Measurements from ENCODE around the gene CLEC4M. TPM values are rescaled to one million over a fixed set of nuclear protein-coding genes. Genes with fewer than 3 reads are reported as not detected.

The CLEC4M gene
- polyA plus RNA-seq, 2 donors = 0.04 TPM; not detected in 1

DNA sequence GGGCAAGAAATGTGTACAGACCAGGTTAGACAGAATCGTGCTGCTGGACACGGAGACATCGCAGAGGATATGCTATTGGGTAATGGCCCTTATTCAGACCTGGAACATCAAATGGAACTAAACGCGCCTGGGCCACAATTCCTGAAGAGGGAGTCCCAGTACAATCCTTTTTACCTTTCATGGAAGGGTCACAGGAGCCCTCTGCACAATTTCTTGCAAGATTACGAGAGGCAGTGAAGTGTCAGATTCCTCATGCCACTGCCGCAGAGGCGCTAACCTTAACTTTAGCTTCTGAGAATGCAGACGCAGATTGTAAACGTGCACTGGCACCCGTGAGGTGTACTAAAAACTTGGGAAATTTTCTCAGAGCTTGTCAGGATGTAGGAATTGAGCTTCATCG, 18.1 kb downstream of the CLEC4M start:
- 49 to 50% methylated on average over 12 of the region's 12 CpGs for WGBS, 2 donors
- Histone ChIP-seq H3K27me3 (ENCODE audit: control insufficient read depth in 1 of 2, insufficient read depth in 2 of 2, low read length in 2 of 2) (peaks cover 5% of the 10 kb centered on the region in 2 donors), H3K36me3 (ENCODE audit: control insufficient read depth in 2 of 2, insufficient read depth in 2 of 2, low read length in 1 of 2) (no peaks in the 10 kb centered on the region), H3K4me3 (ENCODE audit: low read depth in 1 of 2, low read length in 2 of 2) (no peak overlapping the region), H3K4me1 (ENCODE audit: control insufficient read depth in 2 of 2, insufficient read depth in 2 of 2, low read length in 1 of 2) (no peaks in the 10 kb centered on the region), H3K27ac (ENCODE audit: low read depth in 2 of 2, low read length in 1 of 2) (no peak overlapping the region), H3K9me3 (ENCODE audit: control insufficient read depth in 2 of 2, insufficient read depth in 1 of 2, low read depth in 1 of 2, low read length in 1 of 2) (peaks cover 0 to 5% of the 10 kb centered on the region in 2 donors)

- Histone ChIP-seq H3K27ac (ENCODE audit: low read depth in 2 of 2, low read length in 1 of 2) (no peak overlapping the region), H3K4me3 (ENCODE audit: low read depth in 1 of 2, low read length in 2 of 2) (no peak overlapping the region), H3K4me1 (ENCODE audit: control insufficient read depth in 2 of 2, insufficient read depth in 2 of 2, low read length in 1 of 2) (peaks cover 0 to 1% of the 10 kb centered on the region in 2 donors), H3K27me3 (ENCODE audit: control insufficient read depth in 1 of 2, insufficient read depth in 2 of 2, low read length in 2 of 2) (peaks cover 5 to 12% of the 10 kb centered on the region in 2 donors), H3K36me3 (ENCODE audit: control insufficient read depth in 2 of 2, insufficient read depth in 2 of 2, low read length in 1 of 2) (no peaks in the 10 kb centered on the region), H3K9me3 (ENCODE audit: control insufficient read depth in 2 of 2, insufficient read depth in 1 of 2, low read depth in 1 of 2, low read length in 1 of 2) (peaks cover 0 to 5% of the 10 kb centered on the region in 2 donors)
- WGBS, 2 donors = 17 to 29% methylated on average over 8 of the region's 8 CpGs
These were observed 21.0 kb downstream of the CLEC4M start for GRCh38 chr19:7783991-7784423.

DNA sequence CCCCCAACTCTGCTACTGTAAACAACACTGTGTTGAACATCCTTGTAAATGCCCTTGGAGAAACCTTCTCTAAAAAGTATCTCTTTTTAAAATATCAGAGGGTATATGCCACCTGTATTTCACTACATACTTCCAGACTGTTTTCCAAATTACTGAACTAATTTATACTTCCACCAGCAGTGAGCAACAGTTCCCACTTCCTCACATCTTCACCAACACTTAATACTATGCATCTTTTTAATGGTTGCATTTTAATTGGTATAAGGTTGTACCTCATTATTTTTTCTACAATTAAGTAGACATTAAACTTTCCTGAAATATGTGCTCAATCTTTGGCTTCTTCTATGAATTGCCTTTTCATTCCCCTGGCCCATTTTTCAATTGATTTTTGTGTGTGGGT, 21.8 kb downstream of the CLEC4M start:
- Histone ChIP-seq H3K9me3 (ENCODE audit: control insufficient read depth in 2 of 2, insufficient read depth in 1 of 2, low read depth in 1 of 2, low read length in 1 of 2) (peaks cover 0 to 3% of the 10 kb centered on the region in 2 donors), H3K4me3 (ENCODE audit: low read depth in 1 of 2, low read length in 2 of 2) (no peak overlapping the region), H3K36me3 (ENCODE audit: control insufficient read depth in 2 of 2, insufficient read depth in 2 of 2, low read length in 1 of 2) (no peaks in the 10 kb centered on the region), H3K27me3 (ENCODE audit: control insufficient read depth in 1 of 2, insufficient read depth in 2 of 2, low read length in 2 of 2) (peaks cover 5 to 16% of the 10 kb centered on the region in 2 donors), H3K27ac (ENCODE audit: low read depth in 2 of 2, low read length in 1 of 2) (no peak overlapping the region), H3K4me1 (ENCODE audit: control insufficient read depth in 2 of 2, insufficient read depth in 2 of 2, low read length in 1 of 2) (peaks cover 0 to 4% of the 10 kb centered on the region in 2 donors)

DNA sequence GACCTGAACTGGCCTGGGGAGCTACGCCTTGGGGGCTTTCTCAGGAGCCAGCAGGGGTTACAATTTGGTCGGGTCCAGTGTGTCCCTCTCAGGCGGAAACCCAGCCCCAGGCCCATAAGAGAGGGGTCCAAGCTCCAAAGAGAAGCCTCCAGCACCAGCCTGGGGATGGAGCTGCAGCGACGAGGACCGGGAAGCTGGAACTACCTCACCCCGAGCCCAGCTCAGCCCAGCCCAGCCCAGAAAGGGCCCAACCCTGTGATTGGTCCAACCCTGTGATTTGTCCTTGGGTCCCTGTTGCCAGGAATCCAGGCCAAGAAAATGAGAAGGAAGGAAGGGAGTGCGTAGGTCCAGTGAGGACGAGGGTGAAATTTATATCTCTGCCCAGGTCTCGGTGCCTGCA, 24.1 kb downstream of the CLEC4M start:
- no peak overlapping the region for H3K4me3 ChIP-seq (ENCODE audit: low read depth in 1 of 2, low read length in 2 of 2)

DNA sequence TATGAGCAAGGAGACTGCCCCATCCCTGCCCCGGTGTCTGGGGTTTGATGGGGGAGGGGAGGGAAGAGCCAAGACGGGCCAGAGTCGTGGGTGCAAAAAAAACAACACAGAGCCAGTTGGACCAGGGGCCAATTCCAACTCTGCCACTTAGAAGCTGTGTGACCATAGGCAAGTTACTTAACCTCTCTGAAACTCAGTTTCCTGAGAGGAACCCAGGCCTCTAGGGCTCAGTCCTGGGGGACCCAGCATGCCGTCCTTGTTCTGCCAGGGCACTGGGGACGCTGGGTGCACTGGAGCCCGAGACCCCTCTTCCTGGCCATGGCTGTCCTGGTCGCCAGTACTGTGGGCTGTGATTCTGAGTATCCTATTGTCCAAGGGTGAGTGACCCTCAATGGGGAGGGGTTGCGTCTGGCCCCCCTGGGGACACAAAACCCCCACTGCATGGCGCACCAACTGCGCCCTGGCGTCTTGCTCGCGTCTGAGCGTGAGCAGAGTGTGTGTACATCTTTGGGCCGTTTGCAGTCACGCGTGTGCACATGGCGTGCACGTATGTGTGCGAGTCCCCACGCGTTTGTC, 24.6 kb downstream of the CLEC4M start:
- WGBS, 2 donors = 10 to 16% methylated on average over 22 of the region's 22 CpGs

More for the DNA sequence above, 24.1 kb downstream of the CLEC4M start:
- Histone ChIP-seq H3K27me3 (ENCODE audit: control insufficient read depth in 1 of 2, insufficient read depth in 2 of 2, low read length in 2 of 2) (peaks cover 5 to 14% of the 10 kb centered on the region in 2 donors), H3K36me3 (ENCODE audit: control insufficient read depth in 2 of 2, insufficient read depth in 2 of 2, low read length in 1 of 2) (no peaks in the 10 kb centered on the region), H3K4me1 (ENCODE audit: control insufficient read depth in 2 of 2, insufficient read depth in 2 of 2, low read length in 1 of 2) (peaks cover 0 to 4% of the 10 kb centered on the region in 2 donors), H3K27ac (ENCODE audit: low read depth in 2 of 2, low read length in 1 of 2) (no peak overlapping the region), H3K9me3 (ENCODE audit: control insufficient read depth in 2 of 2, insufficient read depth in 1 of 2, low read depth in 1 of 2, low read length in 1 of 2) (no peaks in the 10 kb centered on the region)
- WGBS, 2 donors = 19 to 21% methylated on average over 10 of the region's 10 CpGs

GRCh38 chr19:7788178-7788932, 25.3 kb downstream of the CLEC4M start:
- no peaks in the 10 kb centered on the region for H3K9me3 ChIP-seq (ENCODE audit: control insufficient read depth in 2 of 2, insufficient read depth in 1 of 2, low read depth in 1 of 2, low read length in 1 of 2)
- 4% methylated on average over 49 to 67 of the region's 67 CpGs for WGBS, 2 donors
- no peak overlapping the region for H3K4me3 ChIP-seq (ENCODE audit: low read depth in 1 of 2, low read length in 2 of 2)
- peaks cover 0 to 4% of the 10 kb centered on the region in 2 donors for H3K4me1 ChIP-seq (ENCODE audit: control insufficient read depth in 2 of 2, insufficient read depth in 2 of 2, low read length in 1 of 2)
- H3K27ac ChIP-seq (ENCODE audit: low read depth in 2 of 2, low read length in 1 of 2) = no peak overlapping the region
- peaks cover 4 to 14% of the 10 kb centered on the region in 2 donors for H3K27me3 ChIP-seq (ENCODE audit: control insufficient read depth in 1 of 2, insufficient read depth in 2 of 2, low read length in 2 of 2)
- H3K36me3 ChIP-seq (ENCODE audit: control insufficient read depth in 2 of 2, insufficient read depth in 2 of 2, low read length in 1 of 2) = no peaks in the 10 kb centered on the region

More for the DNA sequence above, 24.6 kb downstream of the CLEC4M start:
- H3K9me3 ChIP-seq (ENCODE audit: control insufficient read depth in 2 of 2, insufficient read depth in 1 of 2, low read depth in 1 of 2, low read length in 1 of 2) = no peaks in the 10 kb centered on the region
- no peak overlapping the region for H3K4me3 ChIP-seq (ENCODE audit: low read depth in 1 of 2, low read length in 2 of 2)
- H3K27me3 ChIP-seq (ENCODE audit: control insufficient read depth in 1 of 2, insufficient read depth in 2 of 2, low read length in 2 of 2) = peaks cover 5 to 14% of the 10 kb centered on the region in 2 donors
- H3K4me1 ChIP-seq (ENCODE audit: control insufficient read depth in 2 of 2, insufficient read depth in 2 of 2, low read length in 1 of 2) = peaks cover 0 to 4% of the 10 kb centered on the region in 2 donors
- no peak overlapping the region for H3K27ac ChIP-seq (ENCODE audit: low read depth in 2 of 2, low read length in 1 of 2)
- H3K36me3 ChIP-seq (ENCODE audit: control insufficient read depth in 2 of 2, insufficient read depth in 2 of 2, low read length in 1 of 2) = no peaks in the 10 kb centered on the region

GRCh38 chr19:7788933-7789323, 25.9 kb downstream of the CLEC4M start:
- Histone ChIP-seq H3K9me3 (ENCODE audit: control insufficient read depth in 2 of 2, insufficient read depth in 1 of 2, low read depth in 1 of 2, low read length in 1 of 2) (no peaks in the 10 kb centered on the region), H3K4me1 (ENCODE audit: control insufficient read depth in 2 of 2, insufficient read depth in 2 of 2, low read length in 1 of 2) (peaks cover 0 to 4% of the 10 kb centered on the region in 2 donors), H3K27ac (ENCODE audit: low read depth in 2 of 2, low read length in 1 of 2) (no peak overlapping the region), H3K27me3 (ENCODE audit: control insufficient read depth in 1 of 2, insufficient read depth in 2 of 2, low read length in 2 of 2) (peaks cover 0 to 14% of the 10 kb centered on the region in 2 donors), H3K4me3 (ENCODE audit: low read depth in 1 of 2, low read length in 2 of 2) (no peak overlapping the region), H3K36me3 (ENCODE audit: control insufficient read depth in 2 of 2, insufficient read depth in 2 of 2, low read length in 1 of 2) (no peaks in the 10 kb centered on the region)
- 0 to 2% methylated on average over 21 to 23 of the region's 23 CpGs for WGBS, 2 donors

DNA sequence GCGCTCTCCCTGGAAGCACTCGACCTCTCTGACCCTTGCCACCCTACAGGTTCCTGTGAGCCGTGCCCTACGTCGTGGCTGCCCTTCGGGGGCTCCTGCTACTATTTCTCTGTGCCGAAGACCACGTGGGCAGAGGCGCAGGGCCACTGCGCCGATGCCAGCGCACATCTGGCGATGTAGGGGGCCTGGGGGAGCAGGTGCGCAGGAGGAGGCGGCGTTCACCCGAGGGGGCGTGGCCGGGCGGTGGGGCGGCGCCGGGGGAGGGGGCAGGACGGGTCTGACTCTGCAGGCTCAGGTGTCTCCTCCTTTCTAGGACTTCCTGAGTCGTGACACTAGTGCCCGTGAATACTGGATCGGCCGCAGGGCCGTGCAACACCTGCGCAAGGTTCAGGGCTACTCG, 26.4 kb downstream of the CLEC4M start:
- peaks cover 0 to 14% of the 10 kb centered on the region in 2 donors for H3K27me3 ChIP-seq (ENCODE audit: control insufficient read depth in 1 of 2, insufficient read depth in 2 of 2, low read length in 2 of 2)

DNA sequence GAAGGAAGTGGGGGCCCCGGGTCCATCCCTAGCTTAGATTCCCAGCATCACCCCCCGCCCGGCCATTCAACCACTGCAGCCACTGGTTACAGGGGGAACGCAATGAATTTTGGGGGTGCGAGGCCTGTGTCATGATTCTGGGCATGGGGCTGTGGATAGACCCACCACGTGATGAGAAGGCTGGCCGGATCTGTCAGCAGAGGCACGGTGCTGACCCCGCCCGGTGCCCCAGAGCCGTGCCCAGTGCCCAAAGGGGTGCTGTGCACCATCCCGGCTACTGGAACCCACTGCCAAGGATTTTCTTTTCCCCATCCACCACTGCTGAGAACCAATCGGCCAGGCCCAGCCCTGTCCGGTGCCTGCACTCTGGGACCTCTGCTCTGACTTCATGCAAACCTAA, 27.4 kb downstream of the CLEC4M start:
- H3K9me3 ChIP-seq (ENCODE audit: control insufficient read depth in 2 of 2, insufficient read depth in 1 of 2, low read depth in 1 of 2, low read length in 1 of 2) = no peaks in the 10 kb centered on the region
- peaks cover 0 to 4% of the 10 kb centered on the region in 2 donors for H3K4me1 ChIP-seq (ENCODE audit: control insufficient read depth in 2 of 2, insufficient read depth in 2 of 2, low read length in 1 of 2)
- H3K27ac ChIP-seq (ENCODE audit: low read depth in 2 of 2, low read length in 1 of 2) = no peak overlapping the region
- H3K36me3 ChIP-seq (ENCODE audit: control insufficient read depth in 2 of 2, insufficient read depth in 2 of 2, low read length in 1 of 2) = no peaks in the 10 kb centered on the region
- no peak overlapping the region for H3K4me3 ChIP-seq (ENCODE audit: low read depth in 1 of 2, low read length in 2 of 2)
- peaks cover 0 to 14% of the 10 kb centered on the region in 2 donors for H3K27me3 ChIP-seq (ENCODE audit: control insufficient read depth in 1 of 2, insufficient read depth in 2 of 2, low read length in 2 of 2)
- 83 to 88% methylated on average over 14 of the region's 14 CpGs for WGBS, 2 donors

More for the DNA sequence above, 26.4 kb downstream of the CLEC4M start:
- Histone ChIP-seq H3K27ac (ENCODE audit: low read depth in 2 of 2, low read length in 1 of 2) (no peak overlapping the region), H3K4me3 (ENCODE audit: low read depth in 1 of 2, low read length in 2 of 2) (no peak overlapping the region), H3K4me1 (ENCODE audit: control insufficient read depth in 2 of 2, insufficient read depth in 2 of 2, low read length in 1 of 2) (peaks cover 0 to 4% of the 10 kb centered on the region in 2 donors), H3K36me3 (ENCODE audit: control insufficient read depth in 2 of 2, insufficient read depth in 2 of 2, low read length in 1 of 2) (no peaks in the 10 kb centered on the region), H3K9me3 (ENCODE audit: control insufficient read depth in 2 of 2, insufficient read depth in 1 of 2, low read depth in 1 of 2, low read length in 1 of 2) (no peaks in the 10 kb centered on the region)
- 7 to 8% methylated on average over 28 to 31 of the region's 31 CpGs for WGBS, 2 donors
